GM12801 (cell line): ENCODE results near the gene CNDP2.

ENCODE experiments used
- TF ChIP-seq, protein P1 (sequence below): IDR thresholded peaks from one replicate; pipeline ENCODE4 v1.5.1; 2011; ENCODE audit warnings: control low read depth; ENCODE audit not compliant: insufficient read length; ENCODE audit errors: extremely low read depth

CNDP2 gene

DNA sequence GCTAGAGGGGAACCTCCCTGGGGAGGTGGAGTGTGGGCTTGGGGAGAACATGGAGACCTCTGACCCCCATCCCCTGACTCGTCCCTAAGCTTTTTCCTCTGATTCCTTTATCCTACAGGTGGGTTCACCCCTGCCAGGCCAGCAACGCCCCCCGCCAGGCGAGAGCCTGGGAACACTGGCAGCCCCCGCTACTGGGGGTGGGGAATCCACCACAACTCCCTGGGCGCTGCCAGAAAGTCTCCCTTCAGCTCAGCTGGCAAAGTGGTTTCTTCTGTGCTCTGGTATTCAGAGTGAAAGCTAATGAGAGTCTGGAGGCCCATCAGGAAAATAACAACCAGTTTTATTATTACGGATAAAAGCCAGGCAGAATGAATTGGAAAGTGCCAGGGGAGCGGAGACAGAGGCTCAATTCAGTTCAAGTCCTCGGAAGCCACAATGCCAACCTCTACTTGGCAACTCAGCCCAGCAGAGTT lies 41.8 kb upstream of the CNDP2 start:
- TF ChIP-seq, protein P1, sequence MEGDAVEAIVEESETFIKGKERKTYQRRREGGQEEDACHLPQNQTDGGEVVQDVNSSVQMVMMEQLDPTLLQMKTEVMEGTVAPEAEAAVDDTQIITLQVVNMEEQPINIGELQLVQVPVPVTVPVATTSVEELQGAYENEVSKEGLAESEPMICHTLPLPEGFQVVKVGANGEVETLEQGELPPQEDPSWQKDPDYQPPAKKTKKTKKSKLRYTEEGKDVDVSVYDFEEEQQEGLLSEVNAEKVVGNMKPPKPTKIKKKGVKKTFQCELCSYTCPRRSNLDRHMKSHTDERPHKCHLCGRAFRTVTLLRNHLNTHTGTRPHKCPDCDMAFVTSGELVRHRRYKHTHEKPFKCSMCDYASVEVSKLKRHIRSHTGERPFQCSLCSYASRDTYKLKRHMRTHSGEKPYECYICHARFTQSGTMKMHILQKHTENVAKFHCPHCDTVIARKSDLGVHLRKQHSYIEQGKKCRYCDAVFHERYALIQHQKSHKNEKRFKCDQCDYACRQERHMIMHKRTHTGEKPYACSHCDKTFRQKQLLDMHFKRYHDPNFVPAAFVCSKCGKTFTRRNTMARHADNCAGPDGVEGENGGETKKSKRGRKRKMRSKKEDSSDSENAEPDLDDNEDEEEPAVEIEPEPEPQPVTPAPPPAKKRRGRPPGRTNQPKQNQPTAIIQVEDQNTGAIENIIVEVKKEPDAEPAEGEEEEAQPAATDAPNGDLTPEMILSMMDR, result no peak

DNA sequence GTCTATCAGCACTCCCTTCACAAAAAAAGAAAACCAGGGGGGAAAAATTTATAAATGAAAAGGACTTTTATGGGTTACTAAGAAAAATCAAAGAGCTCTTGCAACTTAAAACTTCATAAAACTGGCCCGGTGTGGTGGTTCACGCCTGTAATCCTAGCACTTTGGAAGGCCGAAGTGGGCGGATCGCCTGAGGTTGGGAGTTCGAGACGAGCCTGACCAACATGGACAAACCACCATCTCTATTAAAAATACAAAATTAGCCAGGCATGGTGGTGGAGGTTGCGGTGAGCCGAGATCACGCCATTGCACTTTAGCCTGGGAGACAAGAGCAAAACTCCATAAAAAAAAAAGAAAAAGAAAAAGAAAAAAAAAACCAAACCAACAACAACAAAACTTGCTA lies 40.8 kb upstream of the CNDP2 start:
- TF ChIP-seq, protein P1, result no peak

DNA sequence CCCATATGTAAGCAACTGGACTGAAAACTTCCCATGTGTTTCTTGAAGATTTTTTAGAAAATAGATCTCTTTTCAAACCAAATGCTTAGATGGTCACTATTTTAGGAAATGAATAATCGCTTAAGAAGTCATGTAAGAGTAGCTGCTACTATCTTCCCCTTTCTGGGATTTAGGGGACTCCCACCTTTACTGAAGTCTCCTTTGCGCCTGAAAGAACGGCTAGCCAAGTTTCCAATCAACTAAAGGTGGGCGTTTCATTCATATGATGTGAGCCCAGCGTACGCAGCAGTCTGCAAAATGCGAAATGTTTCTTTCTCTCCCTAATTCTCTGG lies 40.2 kb upstream of the CNDP2 start:
- TF ChIP-seq, protein P1, result no peak

DNA sequence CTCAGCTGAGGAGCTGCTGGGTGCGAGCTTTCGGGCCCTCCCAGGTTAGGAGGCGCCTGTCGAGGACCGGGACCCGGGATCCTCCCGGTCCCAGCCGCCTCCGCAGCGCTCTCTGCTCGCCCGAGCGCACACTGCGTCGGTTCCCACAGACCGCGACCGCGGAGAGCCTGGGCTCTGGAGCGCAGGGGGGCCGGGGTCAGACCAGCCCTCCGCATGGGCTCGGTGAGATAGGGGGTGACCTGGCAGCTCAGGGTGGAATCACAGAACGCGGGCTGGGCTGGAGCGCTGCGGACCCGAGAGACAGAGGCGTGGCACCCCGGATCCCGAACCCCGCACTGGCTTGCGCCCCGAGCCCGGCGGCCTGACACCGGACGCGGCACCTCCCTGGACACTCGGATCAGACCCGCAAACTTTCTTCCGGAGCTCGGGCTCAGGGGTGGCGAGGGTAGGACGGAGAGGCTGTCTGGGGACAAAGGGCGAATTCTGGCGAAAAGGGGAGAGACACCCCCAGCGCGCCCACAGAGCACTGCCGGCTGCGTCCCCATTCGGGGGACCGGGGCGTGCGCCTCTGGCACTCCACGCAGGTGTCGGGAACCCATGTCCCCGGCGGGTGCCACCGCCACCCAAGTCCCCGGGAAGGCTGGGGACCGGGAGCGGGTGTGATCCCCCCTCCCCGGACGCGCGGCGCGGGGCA lies 39.7 kb upstream of the CNDP2 start:
- TF ChIP-seq, protein P1, result no peak

DNA sequence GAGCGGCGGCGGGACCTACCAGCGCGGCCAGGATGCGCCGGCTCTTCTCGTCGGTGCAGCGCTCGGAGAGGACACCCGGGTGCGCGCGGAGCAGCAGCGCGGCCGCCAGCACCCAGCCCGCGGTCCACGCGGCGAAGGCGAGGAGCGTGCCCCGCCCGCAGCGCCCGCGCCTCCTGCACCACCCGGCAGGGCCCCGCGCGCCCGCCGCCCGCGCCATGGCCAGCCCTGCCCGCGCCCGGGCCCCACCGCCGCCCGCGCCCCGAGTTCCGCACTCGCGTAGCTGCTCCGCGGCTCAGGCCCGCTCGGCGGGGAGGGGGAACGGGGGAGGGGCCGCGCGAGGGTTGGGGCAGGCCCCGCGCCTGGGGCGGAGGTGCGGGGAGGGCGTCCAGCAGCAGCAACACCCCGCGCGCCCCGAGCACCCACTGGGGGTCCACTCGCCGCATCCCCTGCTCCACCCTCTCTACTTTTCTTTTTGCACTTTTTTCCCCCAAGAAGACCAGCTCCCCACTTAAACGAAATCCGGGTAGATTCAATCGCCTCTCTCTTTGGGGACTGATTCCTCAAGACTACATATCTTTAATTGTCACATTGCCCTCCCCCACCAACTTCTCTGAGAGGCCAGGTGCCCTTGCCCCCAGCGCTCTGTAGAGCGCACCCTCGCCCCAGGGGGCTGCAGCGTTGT lies 39.0 kb upstream of the CNDP2 start, which contains the start of gene DIPK1C:
Gene DIPK1C (minus strand): TSS at position 266 of the 682 bp plus-strand sequence. CDS start 49 bp downstream, at position 217.
- TF ChIP-seq, protein P1, result no peak

DNA sequence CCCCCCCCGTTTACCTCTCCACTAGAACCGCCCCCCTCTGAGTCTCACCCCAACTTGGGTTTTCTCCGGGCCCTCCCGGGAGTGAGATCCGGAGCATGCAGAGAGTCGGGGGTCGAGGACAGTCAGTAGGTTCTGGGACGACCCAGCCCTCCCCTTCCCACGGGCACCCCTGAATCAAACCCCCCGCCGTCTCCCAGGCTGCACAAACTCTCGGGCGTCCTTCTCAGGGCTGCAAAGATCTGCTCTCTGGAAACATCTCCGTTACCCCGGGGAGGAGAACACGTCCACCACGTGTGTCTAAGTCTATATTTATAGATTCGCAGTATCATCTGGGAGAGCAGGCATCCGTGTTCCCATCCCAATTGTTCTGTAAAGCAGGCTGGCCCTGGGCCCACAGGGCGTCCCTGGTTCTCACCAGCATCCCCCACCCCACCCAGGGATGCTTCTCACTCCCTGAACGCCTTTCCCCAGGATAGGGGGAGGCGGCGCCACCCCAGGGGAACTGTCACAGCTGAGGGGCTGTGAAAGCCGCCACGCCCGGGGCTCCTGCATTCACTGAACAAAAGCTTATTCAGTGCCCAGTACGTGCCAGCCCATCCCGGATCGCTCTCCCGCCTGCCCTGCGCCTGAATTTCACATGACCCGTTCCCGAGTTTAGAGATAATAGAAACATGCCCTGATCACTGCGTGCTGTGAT lies 38.3 kb upstream of the CNDP2 start:
- TF ChIP-seq, protein P1, result no peak

DNA sequence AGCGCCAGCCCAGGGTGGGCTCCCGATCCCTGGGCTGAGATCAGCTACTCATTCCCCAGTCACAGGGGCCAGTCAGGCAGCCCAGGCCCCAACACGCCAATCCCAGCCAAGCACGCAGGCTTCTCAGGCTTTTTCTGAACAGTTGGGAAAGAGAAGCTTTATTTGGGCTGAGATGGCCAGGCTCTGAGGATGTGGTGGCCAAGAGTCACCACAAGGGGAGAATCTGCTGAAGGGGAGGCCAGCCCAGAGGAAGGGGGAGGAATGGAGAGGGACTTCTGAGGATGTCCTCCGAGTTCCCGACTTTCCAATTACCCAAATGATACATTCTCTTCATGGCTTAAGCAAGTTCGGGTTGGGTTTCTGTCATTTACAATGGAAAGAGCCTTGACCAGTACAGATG lies 36.3 kb upstream of the CNDP2 start:
- TF ChIP-seq, protein P1, result no peak
